Measurements from ENCODE around the gene NPR1. TPM values are rescaled to one million over a fixed set of nuclear protein-coding genes. Genes with fewer than 3 reads are reported as not detected.

NPR1 gene
- total RNA-seq, 1 donor from 2014 or later: 57.1 TPM

GRCh38 chr1:153643100-153643499 is 35.4 kb upstream of the NPR1 start:
- no peak for DNase-seq (ENCODE audit: low spot score)
- TF ChIP-seq CTCF (IDR thresholded peaks at IDR 0.05; ENCODE audit: unreplicated experiment): no peak
- no peak overlapping the region for H3K4me3 Mint-ChIP-seq (ENCODE audit: unreplicated experiment)
- peaks cover 47% of the 10 kb centered on the region for H3K36me3 Mint-ChIP-seq (ENCODE audit: low read depth, unreplicated experiment)
- H3K27ac Mint-ChIP-seq (ENCODE audit: unreplicated experiment): no peak overlapping the region
- no peaks in the 10 kb centered on the region for H3K9me3 Mint-ChIP-seq (ENCODE audit: unreplicated experiment)
- peaks cover 4% of the 10 kb centered on the region for H3K27me3 Mint-ChIP-seq (ENCODE audit: unreplicated experiment)
- H3K4me1 Mint-ChIP-seq (ENCODE audit: unreplicated experiment): no peaks in the 10 kb centered on the region

- Mint-ChIP-seq H3K27me3 (ENCODE audit: unreplicated experiment) (peaks cover 5% of the 10 kb centered on the region), H3K4me1 (ENCODE audit: unreplicated experiment) (no peaks in the 10 kb centered on the region), H3K27ac (ENCODE audit: unreplicated experiment) (no peak overlapping the region), H3K4me3 (ENCODE audit: unreplicated experiment) (no peak overlapping the region), H3K36me3 (ENCODE audit: low read depth, unreplicated experiment) (peaks cover 47% of the 10 kb centered on the region), H3K9me3 (ENCODE audit: unreplicated experiment) (no peaks in the 10 kb centered on the region)
- no peak for DNase-seq (ENCODE audit: low spot score)
- no peak for TF ChIP-seq CTCF (IDR thresholded peaks at IDR 0.05; ENCODE audit: unreplicated experiment)
Measured at GRCh38 chr1:153643816-153644215, 34.7 kb upstream of the NPR1 start.

GRCh38 chr1:153646672-153647345 is 31.7 kb upstream of the NPR1 start:
- Mint-ChIP-seq H3K27ac (ENCODE audit: unreplicated experiment) (no peak overlapping the region), H3K9me3 (ENCODE audit: unreplicated experiment) (no peaks in the 10 kb centered on the region), H3K36me3 (ENCODE audit: low read depth, unreplicated experiment) (peaks cover 40% of the 10 kb centered on the region), H3K4me3 (ENCODE audit: unreplicated experiment) (no peak overlapping the region), H3K27me3 (ENCODE audit: unreplicated experiment) (peaks cover 5% of the 10 kb centered on the region), H3K4me1 (ENCODE audit: unreplicated experiment) (peaks cover 3% of the 10 kb centered on the region)
- no peak for TF ChIP-seq CTCF (IDR thresholded peaks at IDR 0.05; ENCODE audit: unreplicated experiment)
- no peak for DNase-seq (ENCODE audit: low spot score)

- H3K27me3 Mint-ChIP-seq (ENCODE audit: unreplicated experiment): peaks cover 5% of the 10 kb centered on the region
- peaks cover 3% of the 10 kb centered on the region for H3K4me1 Mint-ChIP-seq (ENCODE audit: unreplicated experiment)
- DNase-seq (ENCODE audit: low spot score): no peak
- TF ChIP-seq CTCF (IDR thresholded peaks at IDR 0.05; ENCODE audit: unreplicated experiment): no peak
- H3K4me3 Mint-ChIP-seq (ENCODE audit: unreplicated experiment): peak overlapping the region; percentile 26
- peak overlapping the region; percentile 72 for H3K27ac Mint-ChIP-seq (ENCODE audit: unreplicated experiment)
- H3K9me3 Mint-ChIP-seq (ENCODE audit: unreplicated experiment): no peaks in the 10 kb centered on the region
- peaks cover 40% of the 10 kb centered on the region for H3K36me3 Mint-ChIP-seq (ENCODE audit: low read depth, unreplicated experiment)
Measured at GRCh38 chr1:153647346-153647714, 31.2 kb upstream of the NPR1 start.

GRCh38 chr1:153648000-153648643 is 30.4 kb upstream of the NPR1 start:
- no peak overlapping the region for H3K4me3 Mint-ChIP-seq (ENCODE audit: unreplicated experiment)
- H3K4me1 Mint-ChIP-seq (ENCODE audit: unreplicated experiment): peaks cover 3% of the 10 kb centered on the region
- peaks cover 37% of the 10 kb centered on the region for H3K36me3 Mint-ChIP-seq (ENCODE audit: low read depth, unreplicated experiment)
- H3K27ac Mint-ChIP-seq (ENCODE audit: unreplicated experiment): no peak overlapping the region
- peaks cover 5% of the 10 kb centered on the region for H3K27me3 Mint-ChIP-seq (ENCODE audit: unreplicated experiment)
- TF ChIP-seq CTCF (IDR thresholded peaks at IDR 0.05; ENCODE audit: unreplicated experiment): no peak
- no peak for DNase-seq (ENCODE audit: low spot score)
- no peaks in the 10 kb centered on the region for H3K9me3 Mint-ChIP-seq (ENCODE audit: unreplicated experiment)

All from endothelial cell (in vitro differentiated cells).